CD8-positive, alpha-beta memory T cell (primary cell): ENCODE measurements around the gene DNAJC3. TPM values are rescaled to one million over a fixed set of nuclear protein-coding genes. Genes with fewer than 3 reads are reported as not detected.
"Not testable (repeated sequence)": the region's sequence is repeated elsewhere in the genome, so short reads cannot be mapped to it uniquely, and the experiment has no call there.

Experiments
- CTCF ChIA-PET: fragments of 350-600 bp; sonication (Branson Sonifier 250); formaldehyde crosslinking; loops from one replicate; lab custom pipeline; 2021; ENCODE audit warnings: antibody characterized with exemption; lab: Charles Lee
- POLR2A ChIA-PET: fragments of 350-600 bp; sonication (Branson Sonifier 250); formaldehyde crosslinking; loops from one replicate; lab custom pipeline; 2021; ENCODE audit warnings: antibody characterized with exemption; lab: Charles Lee
- DNase-seq, 5 donors: peaks; one replicate each; pipeline versions ENCODE4 v3.0.0 to v3.0.0-alpha.2; 2020 to 2022; ENCODE audit warnings: mixed read lengths in 1 of 5
- H3K27ac ChIP-seq: one replicate; pipeline ENCODE4 v1.7.0; 2013; ENCODE audit warnings: low read depth, mild to moderate bottlenecking, low read length, moderate library complexity
- H3K27me3 ChIP-seq: 2 replicates; pipeline ENCODE4 v1.7.0; 2013; ENCODE audit warnings: low read length, mild to moderate bottlenecking; ENCODE audit not compliant: insufficient read depth, poor library complexity, severe bottlenecking
- H3K36me3 ChIP-seq: 2 replicates; pipeline ENCODE4 v1.7.0; 2013; ENCODE audit warnings: mild to moderate bottlenecking, low read length, moderate library complexity; ENCODE audit not compliant: insufficient read depth
- H3K4me1 ChIP-seq: 2 replicates; pipeline ENCODE4 v1.7.0; 2013; ENCODE audit warnings: mild to moderate bottlenecking, low read length, moderate library complexity; ENCODE audit not compliant: insufficient read depth
- H3K4me3 ChIP-seq: 2 replicates; pipeline ENCODE4 v1.7.0; 2013; ENCODE audit warnings: mild to moderate bottlenecking, low read length
- H3K9me3 ChIP-seq: 2 replicates; pipeline ENCODE4 v1.7.0; 2013; ENCODE audit warnings: mild to moderate bottlenecking, low read length
- H3K27ac Mint-ChIP-seq, 8 donors: one replicate each; pipeline ENCODE4 v1.8.0; 2020 to 2021; ENCODE audit warnings: mixed read lengths in 8 of 8, mild to moderate bottlenecking in 6 of 8, inconsistent platforms in 3 of 8, moderate library complexity in 3 of 8
- H3K27me3 Mint-ChIP-seq, 2 donors: one replicate each; pipeline ENCODE4 v1.8.0; 2020 to 2021; ENCODE audit warnings: mixed read lengths in 2 of 2, mild to moderate bottlenecking in 1 of 2, moderate library complexity in 1 of 2
- H3K36me3 Mint-ChIP-seq, 3 donors: one replicate each; pipeline ENCODE4 v1.8.0; 2020 to 2021; ENCODE audit warnings: mixed read lengths in 3 of 3, inconsistent platforms in 1 of 3, mild to moderate bottlenecking in 1 of 3
- H3K4me1 Mint-ChIP-seq, 3 donors: one replicate each; pipeline ENCODE4 v1.8.0; 2020 to 2021; ENCODE audit warnings: mixed read lengths in 3 of 3, inconsistent platforms in 1 of 3, mild to moderate bottlenecking in 1 of 3
- H3K4me3 Mint-ChIP-seq, 7 donors: one replicate each; pipeline ENCODE4 v1.8.0; 2020 to 2021; ENCODE audit warnings: mixed read lengths in 7 of 7, mild to moderate bottlenecking in 6 of 7, moderate library complexity in 4 of 7, inconsistent platforms in 2 of 7
- H3K9me3 Mint-ChIP-seq, 5 donors: one replicate each; pipeline ENCODE4 v1.8.0; 2020 to 2022; ENCODE audit warnings: mixed read lengths in 5 of 5, mild to moderate bottlenecking in 3 of 5, moderate library complexity in 2 of 5, inconsistent platforms in 1 of 5
- polyA plus RNA-seq: library from polyadenylated mRNA; unstranded; fragments of 300-500 nt; fragmentation: Illumina TruSeq; gene quantifications from one replicate; pipeline ENCODE4 v1.2.3, GENCODE V29; 2021
- total RNA-seq, 2 experiments: library from RNA; stranded (reverse); gene quantifications; one replicate each; pipeline ENCODE4 v1.2.3, GENCODE V29; 2021

The DNAJC3 gene
- total and polyA plus RNA-seq, 3 experiments from 2014 or later: 19.4 to 26.4 (median 26.1) TPM

- H3K27me3 ChIP-seq: no peaks in the 10 kb centered on the region
- no peak overlapping the region for H3K4me3 ChIP-seq
- no peaks in the 10 kb centered on the region for H3K4me1 ChIP-seq
- no peak overlapping the region for H3K27ac ChIP-seq
- no peak overlapping the region for H3K27ac Mint-ChIP-seq
- H3K4me3 Mint-ChIP-seq: no peak overlapping the region
- POLR2A ChIA-PET: no interaction called here
- peaks cover 3 to 7% of the 10 kb centered on the region in 2 donors for H3K27me3 Mint-ChIP-seq
- no peaks in the 10 kb centered on the region for H3K36me3 Mint-ChIP-seq
- no peak for DNase-seq
- CTCF ChIA-PET: interaction anchor here (1.1 kb wide), 1 partner anchor 8 kb away, joined by 3 read pairs; no protein-coding TSS in a partner anchor
- H3K9me3 ChIP-seq: no peaks in the 10 kb centered on the region
- no peaks in the 10 kb centered on the region for H3K36me3 ChIP-seq
- no peaks in the 10 kb centered on the region for H3K4me1 Mint-ChIP-seq
- H3K9me3 Mint-ChIP-seq: no peaks in the 10 kb centered on the region
These were observed 24.1 kb upstream of the DNAJC3 start for GRCh38 chr13:95652821-95653220.

GRCh38 chr13:95656386-95657015 lies 20.4 kb upstream of the DNAJC3 start:
- POLR2A ChIA-PET: no interaction called here
- no peak overlapping the region for H3K27ac ChIP-seq
- Mint-ChIP-seq H3K36me3 (no peaks in the 10 kb centered on the region), H3K4me3 (no peak overlapping the region), H3K27me3 (peaks cover 3 to 10% of the 10 kb centered on the region in 2 donors), H3K9me3 (no peaks in the 10 kb centered on the region), H3K27ac (no peak overlapping the region), H3K4me1 (no peaks in the 10 kb centered on the region)
- H3K4me1 ChIP-seq: no peaks in the 10 kb centered on the region
- no peak overlapping the region for H3K4me3 ChIP-seq
- no peaks in the 10 kb centered on the region for H3K9me3 ChIP-seq
- DNase-seq: no peak
- H3K27me3 ChIP-seq: peaks cover 4% of the 10 kb centered on the region
- CTCF ChIA-PET: no interaction called here
- no peaks in the 10 kb centered on the region for H3K36me3 ChIP-seq

- Histone ChIP-seq H3K27ac (no peak overlapping the region), H3K4me3 (no peak overlapping the region), H3K4me1 (no peaks in the 10 kb centered on the region), H3K36me3 (no peaks in the 10 kb centered on the region), H3K9me3 (no peaks in the 10 kb centered on the region), H3K27me3 (peaks cover 4% of the 10 kb centered on the region)
- Mint-ChIP-seq H3K4me1 (no peaks in the 10 kb centered on the region), H3K27ac (no peak overlapping the region), H3K4me3 (no peak overlapping the region), H3K36me3 (peaks cover 0 to 4% (median 1%) of the 10 kb centered on the region in 3 donors), H3K9me3 (peaks cover 4 to 12% (median 10%) of the 10 kb centered on the region in 5 donors), H3K27me3 (peaks cover 9 to 29% of the 10 kb centered on the region in 2 donors)
- ChIA-PET POLR2A (no interaction called here), CTCF (interaction anchor here (0.6 kb wide), 1 partner anchor 278 kb away, joined by 3 read pairs; no protein-coding TSS in a partner anchor)
- no peak for DNase-seq
These were observed 17.4 kb upstream of the DNAJC3 start for GRCh38 chr13:95659500-95659899.

DNA sequence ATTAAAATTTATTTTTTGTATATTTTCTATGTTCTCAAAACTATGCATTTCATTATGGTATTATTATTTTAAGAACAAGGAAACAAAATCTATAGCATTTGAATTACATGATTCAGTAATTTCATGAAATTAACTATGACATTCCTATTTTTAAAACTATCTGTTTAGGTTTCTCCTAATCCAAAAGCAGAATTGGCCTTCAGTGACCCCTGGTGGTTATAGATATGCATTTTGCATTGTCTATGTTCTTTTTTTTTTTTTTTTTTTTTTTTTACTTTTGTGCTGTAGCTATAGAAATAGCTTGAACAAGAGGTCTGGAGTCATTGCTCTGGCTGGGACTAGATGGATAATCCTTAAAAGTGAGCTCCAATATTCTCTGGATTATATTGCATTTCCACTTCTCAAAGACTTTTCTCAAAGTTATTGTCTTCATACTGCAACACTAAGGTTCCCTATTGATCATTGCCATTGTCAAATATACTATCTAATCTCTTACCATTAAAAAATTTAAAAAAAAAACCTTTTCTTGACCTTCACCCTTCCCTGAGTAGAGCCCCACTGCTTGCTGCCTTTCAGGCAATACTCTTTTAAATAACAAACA lies 15.9 kb upstream of the DNAJC3 start:
- Histone ChIP-seq H3K4me3 (no peak overlapping the region), H3K27me3 (peaks cover 4% of the 10 kb centered on the region), H3K4me1 (no peaks in the 10 kb centered on the region), H3K27ac (no peak overlapping the region), H3K36me3 (no peaks in the 10 kb centered on the region), H3K9me3 (no peaks in the 10 kb centered on the region)
- H3K27ac Mint-ChIP-seq: no peak overlapping the region
- DNase-seq: peak in 1 of 5 donors; percentile 13
- peaks cover 0 to 4% (median 1%) of the 10 kb centered on the region in 3 donors for H3K36me3 Mint-ChIP-seq
- ChIA-PET POLR2A (no interaction called here), CTCF (interaction anchor here (0.8 to 1.8 kb wide), 4 partner anchors 9 to 173 kb away, joined by 3 to 4 read pairs (median 4); no protein-coding TSS in a partner anchor)
- peaks cover 18 to 27% (median 24%) of the 10 kb centered on the region in 5 donors for H3K9me3 Mint-ChIP-seq
- no peak overlapping the region for H3K4me3 Mint-ChIP-seq
- no peaks in the 10 kb centered on the region for H3K4me1 Mint-ChIP-seq
- H3K27me3 Mint-ChIP-seq: peaks cover 6 to 29% of the 10 kb centered on the region in 2 donors

- H3K4me1 Mint-ChIP-seq, POLR2A ChIA-PET, H3K27ac Mint-ChIP-seq, H3K36me3 ChIP-seq, CTCF ChIA-PET, DNase-seq, H3K4me1 ChIP-seq, H3K4me3 Mint-ChIP-seq, H3K27me3 ChIP-seq, H3K27ac ChIP-seq, H3K4me3 ChIP-seq: not testable (repeated sequence)
- H3K9me3 ChIP-seq: peaks cover 17% of the 10 kb centered on the region
- H3K36me3 Mint-ChIP-seq: peaks cover 2 to 38% (median 3%) of the 10 kb centered on the region in 3 donors
- peaks cover 55 to 79% (median 77%) of the 10 kb centered on the region in 5 donors for H3K9me3 Mint-ChIP-seq
- peaks cover 5 to 18% of the 10 kb centered on the region in 2 donors for H3K27me3 Mint-ChIP-seq
These were observed 9.7 kb upstream of the DNAJC3 start for GRCh38 chr13:95667235-95667634.

GRCh38 chr13:95671597-95671996 lies 5.3 kb upstream of the DNAJC3 start:
- CTCF ChIA-PET: no interaction called here

DNA sequence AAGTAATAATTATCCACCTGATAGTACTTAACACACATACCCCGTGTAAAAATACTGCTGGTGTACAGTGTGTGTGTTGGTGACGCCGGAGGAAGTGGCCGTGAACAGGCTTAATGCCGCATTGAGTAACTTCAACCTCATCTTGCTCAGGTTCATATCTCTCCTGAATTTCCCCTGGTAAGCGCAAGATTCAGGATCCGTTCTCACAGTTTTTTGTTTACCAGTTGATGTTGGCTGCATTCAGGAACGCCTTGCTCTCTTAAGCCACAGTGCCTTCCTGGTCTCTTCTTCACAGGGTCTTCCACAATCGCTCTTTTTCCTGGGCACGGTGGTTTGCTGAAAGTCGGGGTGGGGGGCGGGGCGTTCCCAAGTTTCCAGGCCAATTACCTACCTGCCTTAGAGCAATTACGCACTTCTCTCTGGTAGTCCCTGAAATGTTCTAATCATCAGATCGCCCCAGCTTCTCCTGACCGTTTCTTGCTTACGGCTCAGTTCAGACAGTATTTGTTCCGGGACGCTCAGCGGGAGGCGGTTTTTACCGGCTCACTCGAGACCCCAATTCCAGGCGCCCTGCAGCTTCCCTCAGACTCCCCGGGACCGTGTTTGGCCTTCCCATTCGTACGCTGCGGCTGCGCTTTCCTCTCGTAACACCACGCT lies 706 bp upstream of the DNAJC3 start:
- no peaks in the 10 kb centered on the region for H3K36me3 ChIP-seq
- Mint-ChIP-seq H3K36me3 (peaks cover 4 to 23% (median 12%) of the 10 kb centered on the region in 3 donors), H3K4me1 (peaks cover 59 to 77% (median 66%) of the 10 kb centered on the region in 3 donors), H3K4me3 (peak overlapping the region; percentile 93 to 99 (median 96)), H3K27ac (peak overlapping the region; percentile 87 to 100 (median 96)), H3K9me3 (peaks cover 4 to 20% (median 10%) of the 10 kb centered on the region in 5 donors), H3K27me3 (peaks cover 0 to 1% of the 10 kb centered on the region in 2 donors)
- peak overlapping the region; percentile 83 for H3K27ac ChIP-seq
- no peaks in the 10 kb centered on the region for H3K27me3 ChIP-seq
- DNase-seq: peak in 4 of 5 donors; percentile 1 to 54 (median 30)
- peaks cover 5% of the 10 kb centered on the region for H3K9me3 ChIP-seq
- peak overlapping the region; percentile 84 for H3K4me3 ChIP-seq
- ChIA-PET POLR2A (interaction anchor here (0.5 to 1.3 kb wide), 2 partner anchors 1753 to 1757 kb away, joined by 3 to 7 read pairs; no protein-coding TSS in a partner anchor), CTCF (no interaction called here)
- H3K4me1 ChIP-seq: peaks cover 28% of the 10 kb centered on the region

More at GRCh38 chr13:95671597-95671996, 5.3 kb upstream of the DNAJC3 start:
- Histone ChIP-seq H3K4me1 (no peaks in the 10 kb centered on the region), H3K36me3 (no peaks in the 10 kb centered on the region), H3K9me3 (peaks cover 17% of the 10 kb centered on the region), H3K4me3 (no peak overlapping the region), H3K27ac (no peak overlapping the region), H3K27me3 (no peaks in the 10 kb centered on the region)
- H3K4me3 Mint-ChIP-seq: no peak overlapping the region
- peaks cover 35 to 64% (median 50%) of the 10 kb centered on the region in 5 donors for H3K9me3 Mint-ChIP-seq
- H3K27ac Mint-ChIP-seq: no peak overlapping the region
- H3K36me3 Mint-ChIP-seq: peaks cover 6 to 51% (median 8%) of the 10 kb centered on the region in 3 donors
- H3K4me1 Mint-ChIP-seq: peaks cover 25 to 38% (median 29%) of the 10 kb centered on the region in 3 donors
- DNase-seq: no peak
- POLR2A ChIA-PET: no interaction called here
- H3K27me3 Mint-ChIP-seq: peaks cover 0 to 3% of the 10 kb centered on the region in 2 donors
